Esophagus squamous epithelium (tissue), 4 donors: ENCODE measurements around the gene UNC13C.

Source experiments
- POLR2A ChIP-seq, 4 donors: fragments of 450-650 bp; IDR thresholded peaks; one replicate each; pipeline ENCODE4 v1.6.1; 2017; ENCODE audit warnings: antibody characterized with exemption in 4 of 4, mild to moderate bottlenecking in 4 of 4, moderate library complexity in 3 of 4
- TF ChIP-seq, protein P1 (sequence below), 6 experiments: fragments of 450-650 bp in 4 of 6; fragments of 200-600 bp in 2 of 6; sonication (generic) in 2 of 6; IDR thresholded peaks; one replicate each; pipeline ENCODE4 v1.5.1; 2016 to 2019; ENCODE audit warnings: antibody characterized with exemption in 6 of 6, mild to moderate bottlenecking in 4 of 6, moderate library complexity in 4 of 6

DNA sequence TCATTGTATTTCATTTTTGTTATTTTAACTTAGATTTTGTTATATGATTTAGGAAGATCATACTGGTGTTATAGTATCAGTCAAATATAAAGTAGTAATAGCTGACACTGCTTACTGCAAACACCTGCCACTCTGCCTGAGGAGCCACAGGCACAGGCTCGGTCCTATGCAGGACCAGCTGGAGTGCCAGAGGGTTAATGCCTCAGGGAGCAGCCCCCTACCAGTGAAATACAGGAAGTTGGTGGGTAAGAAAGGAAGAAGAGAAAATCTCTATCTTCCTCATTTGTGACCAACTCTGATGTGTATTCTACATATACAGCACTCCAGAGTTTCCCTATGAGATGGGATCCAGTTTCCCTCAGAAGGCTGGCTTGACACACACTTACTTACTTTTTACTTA lies 593.3 kb downstream of the UNC13C start:
- TF ChIP-seq, protein P1, sequence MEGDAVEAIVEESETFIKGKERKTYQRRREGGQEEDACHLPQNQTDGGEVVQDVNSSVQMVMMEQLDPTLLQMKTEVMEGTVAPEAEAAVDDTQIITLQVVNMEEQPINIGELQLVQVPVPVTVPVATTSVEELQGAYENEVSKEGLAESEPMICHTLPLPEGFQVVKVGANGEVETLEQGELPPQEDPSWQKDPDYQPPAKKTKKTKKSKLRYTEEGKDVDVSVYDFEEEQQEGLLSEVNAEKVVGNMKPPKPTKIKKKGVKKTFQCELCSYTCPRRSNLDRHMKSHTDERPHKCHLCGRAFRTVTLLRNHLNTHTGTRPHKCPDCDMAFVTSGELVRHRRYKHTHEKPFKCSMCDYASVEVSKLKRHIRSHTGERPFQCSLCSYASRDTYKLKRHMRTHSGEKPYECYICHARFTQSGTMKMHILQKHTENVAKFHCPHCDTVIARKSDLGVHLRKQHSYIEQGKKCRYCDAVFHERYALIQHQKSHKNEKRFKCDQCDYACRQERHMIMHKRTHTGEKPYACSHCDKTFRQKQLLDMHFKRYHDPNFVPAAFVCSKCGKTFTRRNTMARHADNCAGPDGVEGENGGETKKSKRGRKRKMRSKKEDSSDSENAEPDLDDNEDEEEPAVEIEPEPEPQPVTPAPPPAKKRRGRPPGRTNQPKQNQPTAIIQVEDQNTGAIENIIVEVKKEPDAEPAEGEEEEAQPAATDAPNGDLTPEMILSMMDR (IDR thresholded peaks at IDR 0.05) = no peak
- TF ChIP-seq POLR2A (IDR thresholded peaks at IDR 0.05) = no peak
